ENCODE results near the gene PDX1. TPM values are rescaled to one million over a fixed set of nuclear protein-coding genes. Genes with fewer than 3 reads are reported as not detected.

PDX1 gene
- total RNA-seq, 2 donors from 2014 or later = not detected

Other genes with a start within 250 kb of the PDX1 start
- gene GSX1, start 127.5 kb upstream of the PDX1 start, total RNA-seq = not detected
- not detected for gene CDX2, start 49.3 kb downstream of the PDX1 start, total RNA-seq
- not detected for gene URAD, start 68.7 kb downstream of the PDX1 start, total RNA-seq
- gene FLT3, start 180.6 kb downstream of the PDX1 start, total RNA-seq = not detected
- 10 to 100 TPM; 38.5 to 43.2 TPM for gene PAN3, start 218.5 kb downstream of the PDX1 start, total RNA-seq